Esophagus muscularis mucosa (tissue), 4 donors: Measurements from ENCODE around the gene ZNF76.

ENCODE experiments used
- CTCF ChIP-seq, 3 experiments: fragments of 200-600 bp in 2 of 3; fragments of 450-650 bp in 1 of 3; sonication (generic) in 2 of 3; IDR thresholded peaks; one replicate each; pipeline ENCODE4 v1.5.1; 2017 to 2019; ENCODE audit warnings: antibody characterized with exemption in 3 of 3, mild to moderate bottlenecking in 2 of 3, moderate library complexity in 1 of 3
- EP300 ChIP-seq: sonication (generic); formaldehyde crosslinking; IDR thresholded peaks from one replicate; pipeline ENCODE4 v1.6.1; 2017; ENCODE audit warnings: antibody characterized with exemption
- POLR2A ChIP-seq: fragments of 450-650 bp; IDR thresholded peaks from one replicate; pipeline ENCODE4 v1.6.1; 2017; ENCODE audit warnings: antibody characterized with exemption, moderate library complexity, mild to moderate bottlenecking, low read depth
- POLR2AphosphoS5 ChIP-seq, 2 donors: sonication (generic); formaldehyde crosslinking; IDR thresholded peaks; one replicate each; pipeline ENCODE4 v1.6.1; 2017; ENCODE audit warnings: antibody characterized with exemption in 2 of 2

- TF ChIP-seq CTCF (IDR thresholded peaks at IDR 0.05): no peak
- TF ChIP-seq POLR2AphosphoS5 (IDR thresholded peaks at IDR 0.05): no peak
- TF ChIP-seq POLR2A: no peak
- no peak for TF ChIP-seq EP300
Observed at GRCh38 chr6:35343835-35344550, 84.5 kb downstream of the ZNF76 start.
